Mesothelial cell of epicardium (in vitro differentiated cells): Measurements from ENCODE around the gene FRMD5. TPM values are rescaled to one million over a fixed set of nuclear protein-coding genes. Genes with fewer than 3 reads are reported as not detected.

Source experiments
- DNase-seq, 2 experiments: peaks; one replicate each; pipeline ENCODE4 v3.0.0; 2021; ENCODE audit warnings: low spot score in 2 of 2; ENCODE audit not compliant: unreplicated experiment in 2 of 2
- H3K27ac Mint-ChIP-seq: 2 replicates; pipeline ENCODE4 v1.8.0; 2021; ENCODE audit warnings: mixed read lengths
- H3K27me3 Mint-ChIP-seq: 2 replicates; pipeline ENCODE4 v1.8.0; 2021; ENCODE audit warnings: low read depth, mixed read lengths
- H3K36me3 Mint-ChIP-seq: 2 replicates; pipeline ENCODE4 v1.8.0; 2021; ENCODE audit warnings: mixed read lengths
- H3K4me1 Mint-ChIP-seq: 2 replicates; pipeline ENCODE4 v1.8.0; 2021; ENCODE audit warnings: mixed read lengths
- H3K4me3 Mint-ChIP-seq: 2 replicates; pipeline ENCODE4 v1.8.0; 2021; ENCODE audit warnings: mild to moderate bottlenecking, moderate library complexity, mixed read lengths
- H3K9me3 Mint-ChIP-seq: 2 replicates; pipeline ENCODE4 v1.8.0; 2021; ENCODE audit warnings: mixed read lengths
- total RNA-seq: library from RNA; stranded (reverse); gene quantifications from 3 replicates; pipeline ENCODE4 v1.2.1, GENCODE V29; 2021
- TF ChIP-seq, protein P1 (sequence below): fragments of 200-600 bp; sonication (generic); IDR thresholded peaks from one replicate; pipeline ENCODE4 v1.5.0; 2021; ENCODE audit warnings: antibody characterized with exemption; ENCODE audit not compliant: unreplicated experiment

Gene FRMD5
- total RNA-seq, 1 donor from 2014 or later: 2.5 TPM

DNA sequence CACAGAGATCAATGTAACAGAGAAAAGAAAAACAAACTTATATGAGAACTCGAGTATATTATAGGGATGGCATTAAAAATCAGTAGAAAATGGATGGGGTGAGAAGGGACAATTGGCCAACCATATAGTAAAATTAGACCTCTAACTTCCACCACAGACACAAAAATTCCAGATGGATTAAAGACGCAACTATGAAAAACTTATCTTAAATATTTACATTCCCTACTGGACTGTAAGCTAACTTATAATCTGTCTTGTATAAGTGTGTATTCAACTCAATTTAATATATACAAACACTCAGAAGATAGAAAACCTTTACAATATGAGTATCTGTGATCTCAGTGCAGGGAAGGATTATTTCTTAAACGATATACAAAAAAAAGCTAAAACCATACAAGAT lies 373.6 kb downstream of the FRMD5 start:
- Mint-ChIP-seq H3K4me3 (peak overlapping the region; percentile 23), H3K4me1 (peaks cover 13% of the 10 kb centered on the region), H3K27me3 (no peaks in the 10 kb centered on the region), H3K36me3 (peaks cover 9% of the 10 kb centered on the region), H3K9me3 (peaks cover 3% of the 10 kb centered on the region), H3K27ac (peak overlapping the region; percentile 75)
- DNase-seq: no peak
- TF ChIP-seq, protein P1, sequence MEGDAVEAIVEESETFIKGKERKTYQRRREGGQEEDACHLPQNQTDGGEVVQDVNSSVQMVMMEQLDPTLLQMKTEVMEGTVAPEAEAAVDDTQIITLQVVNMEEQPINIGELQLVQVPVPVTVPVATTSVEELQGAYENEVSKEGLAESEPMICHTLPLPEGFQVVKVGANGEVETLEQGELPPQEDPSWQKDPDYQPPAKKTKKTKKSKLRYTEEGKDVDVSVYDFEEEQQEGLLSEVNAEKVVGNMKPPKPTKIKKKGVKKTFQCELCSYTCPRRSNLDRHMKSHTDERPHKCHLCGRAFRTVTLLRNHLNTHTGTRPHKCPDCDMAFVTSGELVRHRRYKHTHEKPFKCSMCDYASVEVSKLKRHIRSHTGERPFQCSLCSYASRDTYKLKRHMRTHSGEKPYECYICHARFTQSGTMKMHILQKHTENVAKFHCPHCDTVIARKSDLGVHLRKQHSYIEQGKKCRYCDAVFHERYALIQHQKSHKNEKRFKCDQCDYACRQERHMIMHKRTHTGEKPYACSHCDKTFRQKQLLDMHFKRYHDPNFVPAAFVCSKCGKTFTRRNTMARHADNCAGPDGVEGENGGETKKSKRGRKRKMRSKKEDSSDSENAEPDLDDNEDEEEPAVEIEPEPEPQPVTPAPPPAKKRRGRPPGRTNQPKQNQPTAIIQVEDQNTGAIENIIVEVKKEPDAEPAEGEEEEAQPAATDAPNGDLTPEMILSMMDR: no peak

Other genes starting within 250 kb of the FRMD5 start
- 84.7 to 88.6 TPM (median 85.0 TPM) in 3 replicates for gene GOLM2, start 93.4 kb upstream of the FRMD5 start, total RNA-seq
- gene CTDSPL2, start 232.4 kb upstream of the FRMD5 start, total RNA-seq: 73.3 to 76.3 TPM (median 74.7 TPM) in 3 replicates